Activated CD4-positive, alpha-beta T cell treated with anti-CD3 and anti-CD28 coated beads for 36 hours (primary cell): ENCODE results near the gene GADD45B. TPM values are rescaled to one million over a fixed set of nuclear protein-coding genes. Genes with fewer than 3 reads are reported as not detected.
"Not testable (repeated sequence)": the region's sequence is repeated elsewhere in the genome, so short reads cannot be mapped to it uniquely, and the experiment has no call there.

Source experiments
- ATAC-seq: fragments of 200-7000 bp; cut with Tn5 transposase; one replicate; pipeline ENCODE4 v1.10.0; 2021; ENCODE audit warnings: mild to moderate bottlenecking, moderate library complexity
- CTCF ChIA-PET: fragments of 350-600 bp; sonication (Branson Sonifier 250); formaldehyde crosslinking; loops from one replicate; lab custom pipeline; 2021; ENCODE audit warnings: antibody characterized with exemption; lab: Charles Lee
- POLR2A ChIA-PET: fragments of 350-600 bp; sonication (Branson Sonifier 250); formaldehyde crosslinking; loops from one replicate; lab custom pipeline; 2021; ENCODE audit warnings: antibody characterized with exemption, inconsistent platforms; lab: Charles Lee
- DNase-seq: peaks from one replicate; pipeline ENCODE4 v3.0.0-alpha.2; 2020
- H3K27ac Mint-ChIP-seq: one replicate; pipeline ENCODE4 v1.8.0; 2021; ENCODE audit warnings: mixed read lengths
- H3K27me3 Mint-ChIP-seq: one replicate; pipeline ENCODE4 v1.8.0; 2021; ENCODE audit warnings: mixed read lengths
- H3K36me3 Mint-ChIP-seq: one replicate; pipeline ENCODE4 v1.8.0; 2021; ENCODE audit warnings: low read depth, mixed read lengths
- H3K4me1 Mint-ChIP-seq: one replicate; pipeline ENCODE4 v1.8.0; 2021; ENCODE audit warnings: mixed read lengths
- H3K4me3 Mint-ChIP-seq: one replicate; pipeline ENCODE4 v1.8.0; 2021; ENCODE audit warnings: mild to moderate bottlenecking, moderate library complexity, mixed read lengths
- H3K9me3 Mint-ChIP-seq: one replicate; pipeline ENCODE4 v1.8.0; 2021; ENCODE audit warnings: low read depth, mixed read lengths
- intact Hi-C, 2 experiments: fragments of 100-400 bp; cut with DNase I in 1 of 2; cut with micrococcal nuclease in 1 of 2; formaldehyde crosslinking; loops; one replicate each; pipeline versions ENCODE4 v1.14.2 to v1.15.1; 2022 to 2024; cut with DNase I, micrococcal nuclease
- total RNA-seq, 2 experiments: library from RNA; stranded (reverse); gene quantifications; one replicate each; pipeline ENCODE4 v1.2.3, GENCODE V29; 2021

The GADD45B gene
- total RNA-seq, 2 experiments from 2014 or later, result 57.7 to 71.2 TPM

- CTCF ChIA-PET, result interaction anchor here (0.8 to 1.5 kb wide), 3 partner anchors 22 to 155 kb away, joined by 3 read pairs; no protein-coding TSS in a partner anchor
- intact Hi-C loops, result no loop called here
- Mint-ChIP-seq H3K27ac (no peak overlapping the region), H3K27me3 (peaks cover 2% of the 10 kb centered on the region), H3K4me1 (peaks cover 18% of the 10 kb centered on the region), H3K36me3 (peaks cover 3% of the 10 kb centered on the region), H3K9me3 (no peaks in the 10 kb centered on the region), H3K4me3 (no peak overlapping the region)
- no peak for DNase-seq
- POLR2A ChIA-PET, result no interaction called here
- ATAC-seq, result no peak
These were observed 17.9 kb upstream of the GADD45B start for GRCh38 chr19:2458054-2458453.

- H3K27ac Mint-ChIP-seq, H3K36me3 Mint-ChIP-seq, H3K27me3 Mint-ChIP-seq, CTCF ChIA-PET, H3K9me3 Mint-ChIP-seq, POLR2A ChIA-PET, ATAC-seq, H3K4me3 Mint-ChIP-seq, intact Hi-C loops, DNase-seq: not testable (repeated sequence)
- peaks cover 18% of the 10 kb centered on the region for H3K4me1 Mint-ChIP-seq
These were observed 17.2 kb upstream of the GADD45B start for GRCh38 chr19:2458776-2459175.

- H3K4me1 Mint-ChIP-seq, result peaks cover 10% of the 10 kb centered on the region
- H3K27ac Mint-ChIP-seq, result no peak overlapping the region
- no peak for DNase-seq
- POLR2A ChIA-PET, result interaction anchor here (1.7 kb wide), 1 partner anchor 16 kb away, joined by 6 read pairs; the partner anchor contains the start of gene GADD45B
- no peak for ATAC-seq
- intact Hi-C loops, result no loop called here
- peaks cover 3% of the 10 kb centered on the region for H3K36me3 Mint-ChIP-seq
- CTCF ChIA-PET, result interaction anchor here (1.2 kb wide), 1 partner anchor 148 kb away, joined by 4 read pairs; no protein-coding TSS in a partner anchor
- H3K9me3 Mint-ChIP-seq, result no peaks in the 10 kb centered on the region
- no peak overlapping the region for H3K4me3 Mint-ChIP-seq
- peaks cover 2% of the 10 kb centered on the region for H3K27me3 Mint-ChIP-seq
These were observed 15.7 kb upstream of the GADD45B start for GRCh38 chr19:2460245-2460644.

GRCh38 chr19:2461751-2462634 lies 13.9 kb upstream of the GADD45B start:
- H3K27ac Mint-ChIP-seq, result peak overlapping the region; percentile 74
- intact Hi-C loops, result loop anchor here in 1 of 2 experiments (1.0 kb wide), 1 partner anchor 323 kb away; the partner anchor contains the start of gene THOP1
- peaks cover 2% of the 10 kb centered on the region for H3K36me3 Mint-ChIP-seq

GRCh38 chr19:2462635-2463421 lies 13.1 kb upstream of the GADD45B start:
- DNase-seq (no peak), ATAC-seq (no peak)
- peak overlapping the region; percentile 77 for H3K4me3 Mint-ChIP-seq
- POLR2A ChIA-PET, result interaction anchor here (0.7 kb wide), 1 partner anchor 300 kb away, joined by 5 read pairs; no protein-coding TSS in a partner anchor
- intact Hi-C loops, result loop anchor here in 1 of 2 experiments (1.0 kb wide), 1 partner anchor 322 kb away; the partner anchor contains the start of gene THOP1
- peaks cover 2% of the 10 kb centered on the region for H3K27me3 Mint-ChIP-seq
- CTCF ChIA-PET, result interaction anchor here (0.7 to 1.4 kb wide), 3 partner anchors 76 to 174 kb away, joined by 3 to 4 read pairs (median 4); no protein-coding TSS in a partner anchor
- peaks cover 3% of the 10 kb centered on the region for H3K4me1 Mint-ChIP-seq
- no peaks in the 10 kb centered on the region for H3K9me3 Mint-ChIP-seq
- no peaks in the 10 kb centered on the region for H3K36me3 Mint-ChIP-seq
- H3K27ac Mint-ChIP-seq, result no peak overlapping the region

More at GRCh38 chr19:2461751-2462634, 13.9 kb upstream of the GADD45B start:
- POLR2A ChIA-PET, result interaction anchor here (0.7 to 1.7 kb wide), 2 partner anchors 14 to 299 kb away, joined by 5 to 6 read pairs; partner anchors contain the start of gene GADD45B
- CTCF ChIA-PET, result interaction anchor here (0.5 to 1.4 kb wide), 8 partner anchors 12 to 256 kb away, joined by 3 to 4 read pairs (median 3); no protein-coding TSS in a partner anchor
- Mint-ChIP-seq H3K4me1 (peaks cover 7% of the 10 kb centered on the region), H3K27me3 (peaks cover 2% of the 10 kb centered on the region), H3K9me3 (no peaks in the 10 kb centered on the region), H3K4me3 (peak overlapping the region; percentile 77)
- DNase-seq (peak; percentile 87), ATAC-seq (peak; percentile 81)

- H3K27ac Mint-ChIP-seq, H3K36me3 Mint-ChIP-seq, H3K4me1 Mint-ChIP-seq, H3K9me3 Mint-ChIP-seq, H3K27me3 Mint-ChIP-seq, intact Hi-C loops, ATAC-seq, POLR2A ChIA-PET: not testable (repeated sequence)
- DNase-seq, result peak; percentile 33
- CTCF ChIA-PET, result interaction anchor here (0.9 kb wide), 1 partner anchor 173 kb away, joined by 3 read pairs; no protein-coding TSS in a partner anchor
- H3K4me3 Mint-ChIP-seq, result peak overlapping the region; percentile 16
These were observed 12.2 kb upstream of the GADD45B start for GRCh38 chr19:2463694-2464093.

- Mint-ChIP-seq H3K27ac (no peak overlapping the region), H3K4me1 (peaks cover 8% of the 10 kb centered on the region), H3K9me3 (no peaks in the 10 kb centered on the region), H3K4me3 (no peak overlapping the region), H3K27me3 (peaks cover 2% of the 10 kb centered on the region), H3K36me3 (no peaks in the 10 kb centered on the region)
- no peak for DNase-seq
- ChIA-PET CTCF (interaction anchor here (1.1 kb wide), 1 partner anchor 9 kb away, joined by 3 read pairs; no protein-coding TSS in a partner anchor), POLR2A (no interaction called here)
- no peak for ATAC-seq
- intact Hi-C loops, result no loop called here
These were observed 11.5 kb upstream of the GADD45B start for GRCh38 chr19:2464389-2464788.

GRCh38 chr19:2468596-2468995 lies 7.3 kb upstream of the GADD45B start:
- Mint-ChIP-seq H3K4me1 (peaks cover 10% of the 10 kb centered on the region), H3K36me3 (no peaks in the 10 kb centered on the region), H3K27ac (no peak overlapping the region), H3K9me3 (no peaks in the 10 kb centered on the region), H3K27me3 (no peaks in the 10 kb centered on the region), H3K4me3 (no peak overlapping the region)
- ChIA-PET CTCF (interaction anchor here (0.7 to 1.6 kb wide), 4 partner anchors 9 to 1003 kb away, joined by 3 to 8 read pairs (median 4); no protein-coding TSS in a partner anchor), POLR2A (no interaction called here)
- DNase-seq (no peak), ATAC-seq (no peak)
- intact Hi-C loops, result no loop called here

- Mint-ChIP-seq H3K27me3 (no peaks in the 10 kb centered on the region), H3K9me3 (no peaks in the 10 kb centered on the region), H3K4me1 (peaks cover 15% of the 10 kb centered on the region), H3K36me3 (no peaks in the 10 kb centered on the region), H3K27ac (peak overlapping the region; percentile 47), H3K4me3 (no peak overlapping the region)
- ChIA-PET POLR2A (no interaction called here), CTCF (interaction anchor here (0.8 to 1.6 kb wide), 6 partner anchors 10 to 237 kb away, joined by 3 to 8 read pairs (median 4); no protein-coding TSS in a partner anchor)
- intact Hi-C loops, result no loop called here
- peak; percentile 78 for DNase-seq
- ATAC-seq, result peak; percentile 89
These were observed 6.6 kb upstream of the GADD45B start for GRCh38 chr19:2469102-2469914.

GRCh38 chr19:2469915-2470200 lies 6.1 kb upstream of the GADD45B start:
- DNase-seq, H3K9me3 Mint-ChIP-seq, H3K4me3 Mint-ChIP-seq, intact Hi-C loops, H3K27me3 Mint-ChIP-seq, POLR2A ChIA-PET, ATAC-seq, H3K36me3 Mint-ChIP-seq: not testable (repeated sequence)
- CTCF ChIA-PET, result interaction anchor here (0.8 to 1.6 kb wide), 6 partner anchors 20 to 236 kb away, joined by 3 to 8 read pairs (median 4); no protein-coding TSS in a partner anchor
- peak overlapping the region; percentile 47 for H3K27ac Mint-ChIP-seq
- H3K4me1 Mint-ChIP-seq, result peaks cover 17% of the 10 kb centered on the region
